DMS 273 (cell line): ENCODE results near the gene RHPN2.
"Not testable (repeated sequence)": the region's sequence is repeated elsewhere in the genome, so short reads cannot be mapped to it uniquely, and the experiment has no call there.

Source experiments
- DNase-seq: peaks from one replicate; lab custom pipeline; 2025; ENCODE audit not compliant: unreplicated experiment; lab: John Stamatoyannopoulos, UW

Gene RHPN2

GRCh38 chr19:33032218-33032781, 32.4 kb downstream of the RHPN2 start:
- DNase-seq: no peak

DNA sequence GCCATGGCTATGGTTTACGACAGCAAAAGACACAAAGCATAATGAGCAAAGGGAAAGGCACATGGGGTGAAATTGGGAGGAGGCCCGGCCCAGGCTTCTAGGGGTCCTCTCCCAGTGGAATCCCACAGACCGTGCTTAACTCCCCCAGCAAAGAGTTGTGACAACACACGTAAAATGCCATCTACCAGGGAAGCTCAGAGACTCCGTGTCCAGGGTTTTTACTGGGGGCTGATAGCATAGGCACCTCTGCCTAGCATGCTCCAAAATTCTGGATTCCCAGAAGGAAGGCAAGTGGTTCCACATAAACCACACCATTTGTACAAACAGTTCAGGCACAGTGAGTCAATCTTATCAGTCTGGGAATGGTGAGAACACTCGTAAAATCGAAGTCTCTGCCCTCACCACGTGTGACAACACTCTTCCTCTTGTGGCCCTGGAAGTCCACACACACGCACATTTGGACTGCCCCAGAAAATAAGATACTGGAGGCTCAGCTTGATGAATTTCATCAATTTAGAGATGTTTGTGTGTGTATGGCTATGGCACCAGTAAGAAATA, 34.9 kb downstream of the RHPN2 start:
- no peak for DNase-seq

GRCh38 chr19:33026602-33027001, 38.1 kb downstream of the RHPN2 start:
- DNase-seq: not testable (repeated sequence)

- not testable (repeated sequence) for DNase-seq
These were observed 39.0 kb downstream of the RHPN2 start for GRCh38 chr19:33025468-33026238.

GRCh38 chr19:33024398-33024797, 40.3 kb downstream of the RHPN2 start:
- DNase-seq: no peak

- no peak for DNase-seq
These were observed 42.1 kb downstream of the RHPN2 start for GRCh38 chr19:33022472-33023116.

GRCh38 chr19:33010891-33011290, 53.8 kb downstream of the RHPN2 start:
- DNase-seq: not testable (repeated sequence)

DNA sequence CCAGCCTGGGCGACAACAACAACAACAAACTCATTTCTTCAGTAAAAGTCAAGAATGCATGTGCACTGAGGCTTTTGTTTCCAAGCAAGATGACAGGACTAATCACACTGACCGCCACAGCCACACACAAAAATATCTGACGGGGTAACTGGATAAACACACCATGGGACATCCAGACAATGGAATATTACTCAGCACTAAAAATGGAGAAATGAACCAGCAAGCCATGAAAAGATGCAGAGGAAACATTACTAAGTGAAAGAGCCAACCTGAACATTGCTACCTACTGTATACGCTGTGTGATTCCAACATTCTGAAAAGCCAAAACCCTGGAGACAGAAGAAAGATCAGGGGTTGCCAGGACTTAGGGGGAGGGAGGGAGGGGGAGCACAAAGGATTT, 56.0 kb downstream of the RHPN2 start:
- no peak for DNase-seq

- DNase-seq: no peak
These were observed 59.2 kb downstream of the RHPN2 start for GRCh38 chr19:33005440-33005839.

GRCh38 chr19:33003424-33004024, 61.2 kb downstream of the RHPN2 start:
- DNase-seq: not testable (repeated sequence)

DNA sequence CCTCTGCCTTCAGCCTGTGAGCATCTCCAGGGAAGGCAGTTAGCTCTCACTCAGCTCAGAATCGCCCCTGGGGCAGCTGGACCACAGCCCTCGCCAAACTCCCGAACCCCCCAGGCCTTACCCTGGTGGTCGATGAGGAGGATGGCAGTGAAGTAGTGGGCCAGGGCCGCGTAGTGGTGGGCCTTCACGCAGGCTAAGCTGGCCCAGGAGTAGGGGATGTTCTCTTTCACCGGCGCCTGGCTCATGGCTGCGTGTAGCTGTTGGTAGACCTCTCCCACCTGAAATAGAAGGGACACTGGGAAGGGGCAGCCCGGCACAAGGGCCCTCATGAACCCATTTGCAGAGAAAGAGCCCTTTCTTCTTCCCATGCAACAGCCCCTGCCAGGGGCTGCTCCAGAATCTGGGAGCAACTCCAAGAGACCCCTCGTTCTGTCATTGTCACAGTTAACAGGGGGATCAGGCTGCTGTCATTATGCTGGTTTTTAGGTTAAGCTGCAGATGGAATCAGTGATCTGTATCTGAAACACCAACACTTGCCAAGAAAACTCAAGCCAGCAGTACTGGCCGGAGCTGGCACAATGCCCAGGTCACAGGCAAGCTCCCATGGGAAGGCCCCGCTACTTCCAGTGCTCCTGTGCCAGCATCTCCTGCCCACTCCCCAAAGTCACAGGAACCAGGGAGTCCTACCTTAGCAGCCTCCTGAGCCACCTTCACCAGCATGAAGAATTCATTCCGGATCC, 62.4 kb downstream of the RHPN2 start:
- DNase-seq: peak; percentile 8

DNA sequence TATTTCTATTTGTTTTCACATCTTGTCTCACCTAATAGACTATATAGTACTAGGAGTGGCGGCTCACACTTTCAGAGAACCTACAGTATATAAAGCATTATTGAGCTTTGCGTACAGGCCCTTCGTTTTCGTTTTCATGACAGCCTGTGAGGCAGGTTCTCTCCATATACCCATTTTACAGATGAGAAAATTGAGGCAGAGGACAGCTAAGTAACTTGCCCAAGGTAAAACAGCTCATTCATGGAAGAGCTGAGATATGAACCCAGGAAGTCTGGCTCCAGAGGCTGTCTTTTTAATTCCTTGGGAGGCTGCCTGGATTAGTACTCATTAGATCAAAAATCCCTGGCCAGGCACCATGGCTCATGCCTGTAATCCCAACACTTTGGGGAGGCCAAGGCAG, 63.8 kb downstream of the RHPN2 start:
- no peak for DNase-seq

- no peak for DNase-seq
These were observed 64.2 kb downstream of the RHPN2 start for GRCh38 chr19:33000510-33000909.

DNA sequence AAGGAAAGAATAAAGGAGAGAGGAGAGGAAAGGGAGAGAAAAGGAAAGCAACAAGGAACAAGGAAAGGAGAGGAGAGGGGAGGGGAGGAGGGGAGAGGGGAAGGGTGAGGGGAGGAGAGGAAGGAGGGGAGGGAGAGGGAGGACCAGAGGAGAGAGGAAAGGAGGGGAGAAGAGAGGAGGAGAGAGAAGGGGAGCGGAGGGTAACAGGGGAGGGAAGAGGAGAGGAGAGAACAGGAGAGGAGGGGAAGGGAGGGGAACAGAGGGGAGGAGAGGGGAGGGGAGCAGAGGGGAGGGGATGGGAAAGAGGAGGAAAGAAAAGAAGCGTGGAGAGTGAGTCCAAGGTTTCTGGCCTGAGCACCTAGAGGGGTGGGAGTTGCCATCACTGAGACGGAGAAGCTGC, 66.0 kb downstream of the RHPN2 start:
- DNase-seq: no peak

DNA sequence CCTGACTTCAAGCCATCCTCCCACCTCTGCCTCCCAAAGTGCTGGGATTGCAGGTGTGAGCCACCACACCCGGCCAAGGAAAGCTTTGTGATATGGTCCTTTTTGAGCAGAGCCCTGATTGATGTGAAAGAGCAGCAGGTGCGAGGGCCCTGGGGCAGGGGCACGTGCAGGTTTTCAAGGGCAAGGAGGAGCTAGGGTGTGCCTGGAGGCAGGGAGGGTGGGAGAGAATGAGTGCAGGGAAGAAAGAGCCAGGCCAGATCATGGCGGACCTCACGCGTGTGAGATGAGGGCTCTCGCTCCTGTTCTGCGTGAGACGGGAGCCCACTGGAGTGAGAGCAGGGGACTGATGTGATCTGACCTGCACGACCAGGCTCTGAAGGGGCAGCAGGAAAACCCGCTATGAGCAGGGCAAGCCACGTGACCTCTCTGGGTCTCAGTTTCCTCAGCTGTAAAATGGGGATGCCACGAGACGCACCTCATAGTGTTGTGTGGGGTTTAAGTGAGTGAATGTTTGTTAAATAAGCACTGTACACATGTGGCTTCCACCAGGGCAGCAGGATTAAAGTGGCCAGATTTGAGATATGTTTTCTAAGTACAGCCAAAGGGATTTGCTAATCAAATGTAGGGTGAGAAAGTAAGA, 66.9 kb downstream of the RHPN2 start:
- DNase-seq: no peak

DNA sequence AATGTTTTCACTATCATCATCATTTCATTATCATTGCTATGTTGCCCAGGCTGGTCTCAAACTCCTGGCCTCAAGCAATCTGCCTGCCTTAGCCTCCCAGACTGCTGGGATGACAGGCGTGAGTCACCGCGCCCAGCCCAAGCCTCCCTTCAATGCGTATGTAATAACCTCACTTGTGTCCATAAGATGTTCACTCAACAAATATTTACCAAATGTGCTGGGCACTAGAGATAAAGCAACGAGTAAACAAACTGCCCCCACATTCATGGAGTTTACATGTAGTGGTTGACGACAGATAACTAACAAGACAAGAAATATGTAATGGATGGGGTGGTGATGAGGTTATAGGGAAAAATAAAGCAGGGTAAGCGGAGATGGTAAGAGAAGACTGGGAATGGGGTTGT, 67.6 kb downstream of the RHPN2 start:
- DNase-seq: not testable (repeated sequence)

- not testable (repeated sequence) for DNase-seq
These were observed 68.7 kb downstream of the RHPN2 start for GRCh38 chr19:32995966-32996365.

GRCh38 chr19:32988724-32989123, 76.0 kb downstream of the RHPN2 start:
- no peak for DNase-seq

DNA sequence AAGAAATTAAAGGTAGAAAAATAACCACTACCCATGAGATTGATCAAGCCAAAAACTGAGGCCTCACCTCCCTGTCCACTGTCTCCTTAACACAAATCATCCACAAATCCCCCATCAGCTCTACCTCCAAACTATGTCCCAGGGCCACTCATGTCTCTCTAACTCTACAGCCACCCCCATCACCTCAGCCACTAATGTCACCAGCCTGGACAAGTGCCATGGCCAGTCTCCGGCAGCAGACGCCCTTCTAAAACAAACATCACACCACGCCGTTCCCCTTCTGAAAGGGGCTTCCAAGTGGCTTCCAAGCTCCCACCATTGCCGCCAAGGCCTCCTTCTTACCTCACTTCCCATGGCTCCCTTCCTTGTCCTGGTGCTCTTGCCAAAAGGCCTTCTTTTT, 76.4 kb downstream of the RHPN2 start:
- DNase-seq: not testable (repeated sequence)

DNA sequence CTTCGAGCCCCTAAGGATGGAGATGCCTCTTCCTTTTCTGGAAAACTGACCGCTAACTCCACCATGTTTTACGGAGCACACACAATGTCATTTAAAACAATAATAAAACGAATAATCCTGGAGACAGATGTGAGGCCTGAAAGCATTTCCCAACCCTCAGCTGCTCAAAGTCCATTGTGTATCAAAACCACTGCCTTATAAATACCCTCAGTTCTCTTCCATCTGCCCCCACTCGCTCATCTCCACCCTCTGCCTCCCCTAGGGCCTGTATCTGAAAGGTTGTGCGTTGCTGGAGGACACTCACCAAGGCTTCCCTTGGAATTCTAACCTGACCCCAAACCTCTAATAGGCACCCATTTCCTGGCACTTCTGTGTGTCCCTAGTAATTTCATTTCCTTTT, 82.2 kb downstream of the RHPN2 start:
- DNase-seq: not testable (repeated sequence)
